T-helper 2 cell (primary cell): ENCODE results near the gene GLTP.
"Not testable (repeated sequence)": the region's sequence is repeated elsewhere in the genome, so short reads cannot be mapped to it uniquely, and the experiment has no call there.

Source experiments
- DNase-seq, 5 experiments: peaks; one replicate each; pipeline versions ENCODE4 v3.0.0 to v3.0.0-alpha.2; 2012 to 2022
- total RNA-seq, 2 donors: gene quantifications; one replicate each; lab custom pipeline; 2026; lab: John Stamatoyannopoulos, UW

GLTP gene, protein sequence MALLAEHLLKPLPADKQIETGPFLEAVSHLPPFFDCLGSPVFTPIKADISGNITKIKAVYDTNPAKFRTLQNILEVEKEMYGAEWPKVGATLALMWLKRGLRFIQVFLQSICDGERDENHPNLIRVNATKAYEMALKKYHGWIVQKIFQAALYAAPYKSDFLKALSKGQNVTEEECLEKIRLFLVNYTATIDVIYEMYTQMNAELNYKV
- 39.9 to 63.6 reads per million in 2 donors for total RNA-seq

DNA sequence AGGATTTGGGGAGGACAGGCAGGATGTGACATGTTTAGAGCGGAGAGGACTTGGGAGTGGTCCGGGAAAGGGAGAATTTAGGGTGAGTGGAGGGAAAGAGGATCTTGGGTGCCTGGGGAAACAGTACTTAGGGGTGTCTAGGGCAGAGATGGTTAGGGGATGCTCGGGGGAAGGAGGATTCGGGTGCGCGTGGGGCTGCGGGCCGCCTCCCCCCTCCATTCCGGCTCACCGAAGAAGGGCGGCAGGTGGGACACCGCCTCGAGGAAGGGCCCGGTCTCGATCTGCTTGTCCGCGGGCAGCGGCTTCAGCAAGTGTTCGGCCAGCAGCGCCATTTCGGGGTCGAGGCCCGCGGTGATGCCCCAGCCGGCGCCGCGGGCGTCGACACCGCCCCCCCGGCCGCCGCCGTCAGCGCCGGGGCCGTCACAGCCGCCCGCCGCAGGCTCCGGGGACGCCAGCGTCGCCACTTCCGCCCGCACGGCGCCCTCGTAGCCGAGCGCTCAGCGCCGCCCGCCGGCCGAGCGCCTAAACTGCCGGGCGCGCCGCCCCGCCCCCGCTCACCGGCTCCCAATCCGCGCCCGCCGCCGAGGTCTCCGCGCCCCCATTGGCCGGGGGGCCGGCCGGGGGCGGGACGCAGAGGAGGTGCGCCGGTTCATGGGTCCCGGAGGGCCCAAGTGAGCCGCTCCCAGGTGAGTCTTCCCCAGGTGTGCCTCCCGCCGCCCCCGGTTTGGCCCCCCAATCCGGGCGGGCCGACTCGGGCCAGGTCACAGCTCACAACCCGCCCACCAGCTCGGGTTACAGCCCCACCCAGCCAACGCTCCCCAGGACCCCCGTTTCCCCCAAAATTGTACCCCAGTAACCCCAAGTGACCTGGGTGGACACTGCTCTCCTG is at the start of gene GLTP:
Gene GLTP, minus strand, starts transcription at position 499 of the 889 bp plus-strand sequence. Its CDS starts 167 bp downstream, at position 332.
- DNase-seq: peak; percentile 80 to 94 (median 86)

DNA sequence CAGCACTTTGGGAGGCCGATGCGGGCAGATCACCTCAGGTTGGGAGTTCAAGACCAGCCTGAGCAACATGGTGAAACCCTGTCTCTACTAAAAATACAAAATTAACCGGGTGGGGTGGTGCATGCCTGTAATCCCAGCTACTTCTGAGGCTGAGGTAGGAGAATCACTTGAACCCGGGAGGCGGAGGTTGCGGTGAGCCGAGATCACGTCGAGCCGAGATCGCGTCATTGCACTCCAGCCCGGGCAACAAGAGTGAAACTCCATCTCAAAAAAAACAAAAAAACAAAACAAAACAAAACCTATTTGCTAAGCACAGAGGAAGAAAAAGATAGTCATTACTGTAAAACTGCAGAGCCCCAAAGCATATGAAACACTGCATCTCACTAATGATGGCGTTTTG is 49.0 kb upstream of the GLTP start:
- DNase-seq: not testable (repeated sequence)

DNA sequence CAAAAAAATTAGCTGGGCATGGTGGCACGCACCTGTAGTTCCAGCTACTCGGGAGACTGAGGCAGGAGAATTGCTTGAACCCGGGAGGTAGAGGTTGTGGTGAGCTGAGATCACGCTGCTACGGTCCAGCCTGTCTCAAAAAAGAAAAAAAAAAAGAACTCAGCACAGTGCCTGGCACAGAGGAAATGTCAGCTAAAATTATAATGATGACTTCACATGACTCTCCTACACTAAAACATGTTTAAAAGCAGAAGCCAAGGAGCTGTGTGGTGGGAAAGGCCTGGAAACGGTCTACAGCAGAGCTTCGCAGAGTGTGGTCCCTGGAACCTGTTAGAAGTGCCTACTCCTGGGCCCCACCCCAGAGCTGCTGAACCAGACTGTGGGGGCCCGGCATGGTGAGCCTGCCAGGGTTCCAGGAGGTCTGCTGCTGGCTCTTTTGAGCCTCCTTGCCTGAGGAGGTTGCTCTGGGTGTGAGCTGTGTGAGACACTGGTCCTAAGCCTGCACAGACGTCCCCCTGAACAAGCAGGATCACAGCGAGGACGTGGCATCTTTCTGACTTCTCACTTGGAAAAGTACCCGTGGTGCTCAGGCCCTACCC is 47.8 kb upstream of the GLTP start:
- DNase-seq: no peak

DNA sequence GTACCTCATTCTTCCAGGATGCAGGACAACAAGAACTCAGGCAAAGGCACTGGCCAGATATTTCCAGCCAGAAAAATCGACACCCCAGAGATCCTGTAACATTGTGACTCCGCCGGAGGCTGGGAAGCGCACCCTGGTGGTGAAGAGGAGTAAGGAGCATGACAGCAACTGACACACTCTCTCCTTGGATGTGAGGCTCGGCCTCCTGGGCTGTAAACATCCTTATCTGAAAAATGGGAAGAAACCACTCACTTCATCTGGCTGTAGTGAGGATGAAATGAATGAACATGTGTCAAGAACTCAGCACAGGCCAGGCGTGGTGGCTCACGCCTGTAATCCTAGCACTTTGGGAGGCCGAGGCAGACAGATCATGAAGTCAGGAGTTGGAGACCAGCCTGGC is 47.3 kb upstream of the GLTP start:
- peak in 2 of 5 experiments; percentile 9 to 56 for DNase-seq

DNA sequence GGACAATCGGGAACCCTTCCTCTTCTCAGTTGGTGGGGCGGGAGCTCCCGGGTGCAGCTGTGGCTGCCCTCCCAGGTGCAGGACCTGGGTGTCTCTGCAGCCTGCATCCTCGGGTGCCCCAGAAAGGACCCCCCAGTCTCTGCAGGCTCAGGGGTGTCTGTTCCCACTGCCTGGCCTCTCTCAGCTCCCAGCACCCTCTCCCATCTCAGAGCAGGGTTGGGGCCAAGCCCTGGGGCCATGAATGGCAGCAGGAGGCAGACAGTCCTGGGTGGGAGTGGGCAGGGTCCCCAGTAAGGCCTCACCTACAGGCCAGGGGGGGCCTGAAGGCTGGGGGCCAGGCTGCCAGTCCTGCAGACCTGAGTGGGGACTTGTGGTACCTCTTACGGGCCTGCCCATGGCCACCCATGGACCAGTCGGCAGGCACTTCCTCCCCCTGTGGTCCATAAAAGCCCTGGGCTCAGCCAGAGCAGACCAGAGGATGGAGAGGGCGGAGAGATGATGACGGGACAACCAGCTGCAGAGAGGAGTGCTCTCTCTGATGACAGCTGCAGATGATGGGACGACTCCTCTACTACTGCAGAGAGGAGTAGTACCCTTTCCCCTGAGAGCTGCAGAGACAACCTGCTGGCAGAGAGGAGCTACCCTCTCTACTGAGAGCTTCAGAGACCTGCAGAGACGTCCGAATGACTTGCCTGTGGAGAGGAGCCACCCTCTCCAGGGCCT is 46.3 kb upstream of the GLTP start:
- DNase-seq: no peak

DNA sequence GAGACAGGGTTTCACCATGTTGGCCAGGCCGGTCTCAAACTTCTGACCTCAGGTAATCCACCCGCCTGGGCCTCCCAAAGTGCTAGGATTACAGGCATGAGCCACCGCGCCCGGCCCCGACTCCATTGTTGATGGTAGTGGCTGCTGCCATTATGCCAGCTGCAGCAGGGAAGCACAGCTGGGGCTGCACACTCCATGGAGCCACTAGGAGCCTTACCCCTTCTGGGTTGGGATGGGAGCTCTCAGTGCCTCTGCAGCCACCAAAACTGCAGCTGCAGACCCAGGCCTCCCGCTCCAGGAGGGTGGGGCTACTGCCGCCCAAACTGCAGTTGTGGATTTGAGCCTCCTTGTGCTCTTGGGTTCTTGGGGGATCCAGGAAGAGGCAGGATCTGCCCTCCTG is 45.7 kb upstream of the GLTP start:
- no peak for DNase-seq

DNA sequence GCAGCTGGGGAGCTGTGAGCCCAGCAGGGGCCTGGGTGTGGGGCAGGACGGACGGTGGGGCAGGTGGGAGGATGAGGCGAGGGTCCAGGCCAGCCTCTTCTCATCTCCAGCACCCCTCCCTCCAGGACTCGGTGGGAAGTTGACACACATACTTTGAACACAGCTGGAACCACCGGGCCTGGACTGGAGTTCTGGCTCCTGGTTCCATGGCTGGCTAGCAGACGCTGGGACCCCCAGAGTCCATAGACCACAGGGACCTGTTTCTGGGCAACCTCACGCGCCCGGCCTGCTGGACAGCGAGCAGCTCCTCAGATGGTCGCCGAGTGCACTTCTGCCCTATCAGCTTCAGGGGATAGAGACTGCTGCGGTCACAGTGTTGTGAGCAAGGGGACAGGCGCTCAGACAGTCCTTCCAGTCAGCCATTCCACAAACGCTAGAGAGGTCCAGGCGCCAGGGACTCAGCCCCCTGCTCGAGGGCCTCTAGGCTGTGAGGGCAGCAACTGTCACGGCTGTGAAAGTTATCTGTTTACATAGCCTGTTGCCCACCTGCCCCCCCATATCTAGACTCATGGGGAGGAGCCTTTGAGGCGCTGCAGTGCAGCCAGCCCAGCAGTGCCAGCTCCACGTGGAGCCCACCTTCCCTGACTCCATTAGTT is 45.0 kb upstream of the GLTP start:
- no peak for DNase-seq

DNA sequence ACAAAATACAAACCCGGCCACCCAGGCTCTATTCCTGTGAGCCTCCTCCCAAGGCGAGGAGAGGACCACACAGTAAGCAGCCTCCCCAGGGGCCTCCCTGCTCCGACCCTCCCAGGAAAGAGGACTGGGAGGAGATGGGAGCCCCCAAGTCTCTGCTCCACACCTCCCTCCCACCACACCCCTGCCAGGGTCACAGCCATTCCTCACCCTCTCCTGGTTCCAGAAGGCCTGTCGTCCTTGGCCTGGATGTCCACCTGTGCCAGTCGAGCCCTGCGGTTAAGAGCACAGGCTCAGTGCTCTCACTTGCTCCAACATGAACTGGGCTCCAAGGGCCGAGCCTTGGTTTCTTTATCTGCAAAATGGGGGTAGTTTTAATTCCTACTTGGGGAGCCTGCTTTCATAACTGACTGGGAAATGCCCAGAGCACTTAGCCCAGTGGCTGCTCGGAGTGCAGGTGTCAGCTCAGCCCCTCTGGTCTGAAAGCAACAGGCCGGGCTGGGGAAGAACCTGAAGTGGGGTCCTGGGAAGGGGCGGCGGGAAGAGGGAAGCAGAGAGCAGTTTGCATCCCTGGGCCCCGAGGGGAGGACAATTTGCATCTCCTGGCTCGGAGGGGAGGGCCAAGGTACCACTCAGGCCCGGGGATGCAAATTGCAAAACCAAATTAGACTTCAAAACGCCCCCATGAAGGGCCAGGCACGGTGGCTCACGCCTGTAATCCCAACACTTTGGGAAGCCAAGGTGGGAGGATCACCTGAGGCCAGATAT is 43.3 kb upstream of the GLTP start:
- no peak for DNase-seq

DNA sequence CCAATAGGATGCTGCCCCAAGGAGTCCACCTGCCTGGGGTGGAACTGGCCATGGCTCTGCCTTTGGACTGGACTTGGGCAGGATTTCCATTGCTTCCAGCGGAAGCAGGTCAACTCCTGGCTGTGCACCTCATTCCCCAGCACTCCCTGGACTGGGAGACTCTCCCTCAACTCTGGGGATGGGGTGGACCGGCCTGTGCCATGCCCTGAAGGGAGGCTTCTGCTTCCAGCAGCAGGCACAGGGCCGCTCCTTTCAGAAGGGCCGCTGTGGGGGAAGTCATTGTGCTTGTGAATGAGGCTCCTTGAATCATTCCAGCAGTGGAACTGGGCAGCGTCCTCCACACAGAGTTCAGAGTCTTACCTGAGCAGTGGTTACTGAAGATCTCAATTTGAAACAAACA is 42.7 kb upstream of the GLTP start:
- no peak for DNase-seq

DNA sequence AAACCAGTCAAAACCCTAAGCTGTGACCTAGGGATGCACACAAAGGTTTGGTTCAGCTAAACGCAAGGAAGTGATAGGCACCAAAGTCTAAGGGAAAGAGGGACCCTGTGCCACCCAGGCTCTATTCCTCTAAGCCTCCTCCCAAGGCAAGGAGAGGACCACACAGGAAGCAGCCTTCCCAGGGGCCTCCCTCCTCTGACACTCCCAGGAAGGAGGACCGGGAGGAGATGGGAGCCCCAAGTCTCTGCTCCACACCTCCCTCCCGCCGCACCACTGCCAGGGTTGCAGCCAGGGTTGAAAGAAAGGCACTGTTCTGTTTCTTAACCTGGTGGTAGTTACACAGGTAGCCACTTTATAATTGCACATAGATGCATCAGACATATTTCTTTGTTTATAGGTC is 41.6 kb upstream of the GLTP start:
- DNase-seq: no peak

DNA sequence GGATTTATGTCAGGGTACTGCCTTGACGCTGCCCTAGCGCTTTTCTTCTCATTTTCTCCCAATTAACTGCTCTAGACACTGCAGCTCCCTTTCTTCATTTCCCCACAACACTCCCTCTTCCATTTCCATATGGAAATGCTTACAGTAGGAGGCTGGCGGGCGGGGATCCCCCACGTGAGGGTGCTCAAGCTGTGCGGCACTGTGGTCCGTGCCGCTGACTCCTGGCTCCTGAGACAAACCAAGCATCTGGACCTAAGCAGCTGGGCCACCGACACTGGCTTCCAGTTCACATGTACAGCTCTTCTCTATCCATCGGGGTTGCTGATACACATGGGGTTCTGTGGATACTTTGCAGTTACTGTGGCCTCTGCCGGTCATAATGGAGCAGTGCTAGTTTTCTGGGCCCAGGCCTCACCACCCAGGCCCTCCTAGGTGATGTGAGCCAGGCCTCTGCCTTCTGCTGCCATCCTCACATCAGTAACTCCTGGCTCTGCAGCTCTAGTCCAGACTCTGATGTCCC is 40.0 kb upstream of the GLTP start:
- DNase-seq: no peak

DNA sequence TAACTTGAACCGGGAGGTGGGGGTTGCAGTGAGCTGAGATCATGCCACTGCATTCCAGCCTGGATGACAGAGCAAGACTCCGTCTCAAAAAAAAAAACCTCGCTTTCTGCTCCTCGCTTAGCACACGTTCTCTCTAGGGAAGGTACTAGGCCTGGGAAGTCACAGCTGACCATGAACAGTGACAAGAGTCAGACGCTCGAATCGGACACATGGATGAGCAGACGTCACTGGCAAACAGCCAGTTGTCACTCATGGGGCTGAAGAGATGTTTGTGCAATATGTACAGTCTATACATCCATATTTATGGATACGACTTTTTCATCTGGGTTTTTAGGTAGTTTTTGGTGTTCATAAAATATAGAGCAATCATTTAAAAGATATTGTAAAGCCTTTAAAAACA is 39.1 kb upstream of the GLTP start:
- no peak for DNase-seq

DNA sequence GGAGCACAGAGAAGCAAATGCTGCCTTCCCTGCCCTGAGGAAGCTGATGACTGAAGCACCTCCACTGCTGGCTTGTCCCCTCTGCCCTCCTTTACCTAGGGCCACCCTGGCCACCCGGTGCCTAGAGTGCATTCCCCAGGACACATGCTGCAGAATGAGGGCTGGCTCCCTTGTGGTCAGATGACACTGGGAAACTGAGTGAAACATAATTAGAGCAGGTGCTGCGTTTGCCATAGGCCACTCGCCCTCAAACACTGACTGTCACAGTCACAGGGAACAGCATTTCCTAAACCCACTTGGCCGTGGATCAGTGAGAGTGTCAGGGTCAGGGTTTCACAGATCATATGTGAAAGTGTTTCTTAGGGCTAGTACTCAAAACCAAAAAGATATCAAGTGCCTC is 35.7 kb upstream of the GLTP start:
- DNase-seq: no peak

DNA sequence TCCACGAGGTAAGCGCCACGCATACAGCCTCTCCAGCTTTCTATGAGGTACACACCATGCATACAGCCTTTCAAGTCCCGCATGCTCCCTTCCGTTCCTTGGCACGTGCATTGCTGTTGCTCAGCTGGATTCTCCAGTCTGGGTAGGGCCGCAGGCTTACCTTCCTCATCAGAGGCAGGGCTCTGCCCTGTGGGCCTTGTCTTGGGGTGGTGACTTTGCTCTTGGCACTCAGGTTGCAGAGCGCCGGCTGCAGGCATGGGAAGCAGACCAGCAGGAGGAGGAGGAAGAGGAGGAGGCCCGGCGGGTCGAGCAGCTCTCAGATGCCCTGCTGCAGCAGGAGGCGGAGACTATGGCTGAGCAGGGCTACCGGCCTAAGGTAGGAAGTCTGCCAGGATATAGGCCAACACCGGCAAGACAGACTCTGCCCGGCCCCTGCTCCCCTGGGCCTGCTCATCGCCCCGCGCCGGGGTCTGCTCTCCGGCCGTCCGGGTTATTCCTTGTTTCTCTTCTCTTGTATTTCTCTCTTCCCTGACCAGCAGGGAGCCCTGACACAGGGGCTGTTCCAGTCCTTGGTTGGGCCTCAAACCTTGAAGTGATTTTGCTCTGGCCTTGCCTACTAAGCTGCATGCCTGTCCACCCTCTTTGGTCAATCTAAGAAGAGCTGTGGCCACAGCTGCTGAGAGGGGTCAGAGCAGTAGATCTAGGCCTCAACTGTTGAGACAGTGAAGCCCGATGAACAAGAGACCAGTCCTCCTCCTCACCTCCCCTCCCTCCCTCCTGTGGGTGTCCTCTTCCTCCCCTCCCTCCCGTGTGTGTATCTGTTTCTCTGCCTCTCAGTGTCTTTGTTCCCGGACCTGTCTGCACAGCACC is 35.1 kb upstream of the GLTP start:
- no peak for DNase-seq

DNA sequence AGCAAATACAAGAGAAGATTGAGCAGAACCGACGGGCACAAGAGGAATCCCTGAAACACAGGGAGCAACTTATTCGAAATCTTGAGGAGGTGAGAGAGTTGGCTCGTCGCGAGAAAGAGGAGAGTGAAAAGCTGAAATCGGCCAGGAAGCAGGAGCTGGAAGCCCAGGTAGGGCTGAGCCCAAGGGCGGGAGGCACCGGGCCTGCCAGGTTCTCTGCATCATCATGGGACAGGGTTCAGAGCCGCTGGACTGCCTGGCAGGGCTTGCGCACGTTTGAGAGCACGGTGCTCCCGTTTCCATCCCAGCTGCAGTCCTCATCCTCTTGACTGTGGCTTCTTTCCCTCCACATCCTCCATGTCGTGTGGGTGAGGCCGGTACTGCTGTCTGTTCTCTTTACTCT is 34.1 kb upstream of the GLTP start:
- DNase-seq: no peak

DNA sequence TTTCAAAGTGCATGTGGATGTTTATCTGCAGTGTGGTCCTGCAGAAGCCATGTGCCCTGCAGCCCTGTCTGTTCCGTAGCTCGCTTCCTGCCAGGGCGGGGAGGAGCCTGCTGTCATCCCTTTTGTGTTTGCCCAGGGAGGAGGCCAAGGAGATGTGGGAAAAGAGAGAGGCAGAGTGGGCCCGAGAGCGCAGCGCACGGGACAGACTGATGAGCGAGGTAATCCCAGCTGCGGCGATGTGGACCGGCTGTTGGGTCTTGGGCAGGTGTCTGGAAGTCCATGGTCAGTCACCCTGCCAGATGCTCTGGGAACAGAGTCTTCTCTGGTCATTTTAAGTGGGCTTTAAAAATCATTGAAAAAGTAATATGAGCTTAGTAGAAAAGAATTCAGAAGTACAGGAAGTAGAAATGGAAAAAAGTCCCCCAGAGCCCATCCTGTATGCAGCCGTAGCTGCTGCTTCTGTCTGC is 32.5 kb upstream of the GLTP start:
- DNase-seq: no peak

DNA sequence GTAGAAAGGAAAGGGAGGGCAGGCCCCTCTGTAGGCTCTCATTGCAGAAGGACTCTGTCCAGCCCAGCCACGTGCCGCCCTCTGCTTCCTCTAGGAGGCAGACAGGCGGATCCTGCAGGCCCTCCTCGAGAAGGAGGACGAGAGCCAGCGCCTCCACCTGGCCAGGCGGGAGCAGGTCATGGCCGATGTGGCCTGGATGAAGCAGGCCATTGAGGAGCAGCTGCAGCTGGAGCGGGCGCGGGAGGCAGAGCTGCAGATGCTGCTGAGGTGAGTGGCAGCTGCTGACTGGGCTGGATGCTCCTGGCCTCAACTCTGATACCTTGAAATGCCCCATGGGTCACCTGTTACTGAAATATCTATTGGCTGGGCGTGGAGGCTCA is 30.6 kb upstream of the GLTP start:
- peak in 1 of 5 experiments; percentile 26 for DNase-seq

DNA sequence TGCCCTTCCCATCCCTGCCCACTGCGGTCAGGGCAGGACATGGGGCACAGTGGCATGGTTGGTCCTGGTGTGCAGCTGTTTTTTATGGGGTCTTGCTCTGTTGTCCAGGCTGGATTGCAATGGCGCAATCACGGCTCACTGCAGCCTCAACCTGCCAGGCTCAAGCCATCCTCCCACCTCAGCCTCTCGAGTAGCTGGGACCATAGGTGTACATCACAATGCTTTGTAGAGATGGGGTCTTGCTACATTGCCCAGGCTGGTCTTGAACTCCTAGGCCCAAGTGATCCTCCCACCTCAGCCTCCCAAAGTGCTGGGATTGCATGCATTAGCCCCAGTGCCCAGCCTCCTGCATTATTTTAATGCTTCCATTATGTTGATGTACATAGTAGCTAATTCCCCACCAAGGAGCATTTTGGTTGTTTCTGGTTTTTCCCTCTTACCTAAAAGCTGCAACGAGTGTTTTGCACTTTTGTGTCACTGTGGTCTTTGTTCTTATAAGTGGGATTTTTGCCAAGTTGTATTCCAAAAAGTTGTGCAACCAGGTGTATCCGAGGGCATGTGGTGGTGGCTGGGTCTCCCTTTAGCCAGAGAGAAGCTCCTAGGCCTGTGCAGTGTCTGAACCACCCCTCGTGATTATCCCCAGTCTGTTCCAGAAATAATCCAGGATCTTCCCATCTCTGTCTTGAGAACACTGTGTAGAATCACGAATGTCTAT is 30.1 kb upstream of the GLTP start:
- no peak for DNase-seq

DNA sequence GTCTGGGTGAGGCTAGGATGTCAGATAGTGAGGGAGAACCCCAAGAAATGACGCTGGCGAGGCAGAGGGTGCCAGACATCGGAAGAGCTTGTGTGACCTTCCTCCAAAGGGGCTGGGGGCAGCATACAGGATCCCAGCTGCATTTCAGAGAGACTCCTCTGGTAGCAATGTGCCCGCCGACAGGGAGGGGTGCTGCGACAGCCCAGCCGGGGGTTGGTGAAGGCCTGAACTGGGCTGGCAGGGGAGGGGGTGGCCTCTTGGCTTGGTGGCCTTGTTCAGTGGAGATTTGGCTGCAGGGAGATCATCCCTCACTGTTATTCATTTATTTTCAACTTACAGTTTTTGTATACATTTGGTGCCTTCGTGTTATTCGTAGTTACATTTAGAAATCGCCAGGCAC is 25.0 kb upstream of the GLTP start:
- DNase-seq: no peak
